CD4-positive, alpha-beta T cell (primary cell): ENCODE results near the gene LAGE3. TPM values are rescaled to one million over a fixed set of nuclear protein-coding genes. Genes with fewer than 3 reads are reported as not detected.
"Not testable (repeated sequence)": the region's sequence is repeated elsewhere in the genome, so short reads cannot be mapped to it uniquely, and the experiment has no call there.

ENCODE experiments used
- ATAC-seq: fragments of 200-7000 bp; cut with Tn5 transposase; one replicate; pipeline ENCODE4 v1.10.0; 2022; ENCODE audit warnings: mild to moderate bottlenecking; ENCODE audit not compliant: poor library complexity
- CTCF ChIA-PET: fragments of 350-600 bp; sonication (Branson Sonifier 250); formaldehyde crosslinking; loops from one replicate; lab custom pipeline; 2021; ENCODE audit warnings: antibody characterized with exemption, inconsistent platforms; lab: Charles Lee
- POLR2A ChIA-PET: fragments of 350-600 bp; sonication (Branson Sonifier 250); formaldehyde crosslinking; loops from one replicate; lab custom pipeline; 2021; ENCODE audit warnings: antibody characterized with exemption, inconsistent platforms; lab: Charles Lee
- DNase-seq, 14 experiments: peaks; one replicate each; pipeline ENCODE4 v3.0.0-alpha.2; 2013 to 2020; ENCODE audit warnings: mixed read lengths in 2 of 14
- H3K27ac ChIP-seq, 2 donors: one replicate each; pipeline versions ENCODE4 v1.5.1 to v1.7.0; 2013; ENCODE audit warnings: low read length in 2 of 2, low read depth in 1 of 2, mild to moderate bottlenecking in 1 of 2
- H3K27me3 ChIP-seq, 2 experiments: 1 replicate in 1 of 2; 2 replicates in 1 of 2; pipeline versions ENCODE4 v1.6.1 to v1.7.0; 2013; ENCODE audit warnings: low read length in 2 of 2, control low read depth in 1 of 2, mild to moderate bottlenecking in 1 of 2, moderate library complexity in 1 of 2; ENCODE audit not compliant: insufficient read depth in 2 of 2, control insufficient read depth in 1 of 2
- H3K36me3 ChIP-seq: one replicate; pipeline ENCODE4 v1.6.1; 2013; ENCODE audit warnings: low read length, control low read depth; ENCODE audit not compliant: insufficient read depth
- H3K4me1 ChIP-seq: one replicate; pipeline ENCODE4 v1.6.1; 2013; ENCODE audit warnings: low read length, control low read depth; ENCODE audit not compliant: insufficient read depth
- H3K4me3 ChIP-seq: one replicate; pipeline ENCODE4 v1.5.1; 2013; ENCODE audit warnings: mild to moderate bottlenecking, low read length, moderate library complexity
- H3K9me3 ChIP-seq, 2 experiments: 1 replicate in 1 of 2; 2 replicates in 1 of 2; pipeline versions ENCODE4 v1.6.1 to v1.7.0; 2013; ENCODE audit warnings: low read length in 2 of 2, mild to moderate bottlenecking in 2 of 2, control low read depth in 1 of 2, moderate library complexity in 1 of 2; ENCODE audit not compliant: control insufficient read depth in 1 of 2, insufficient read depth in 1 of 2
- H3K27ac Mint-ChIP-seq: one replicate; pipeline ENCODE4 v1.8.0; 2020; ENCODE audit warnings: mixed read lengths
- H3K27me3 Mint-ChIP-seq: one replicate; pipeline ENCODE4 v1.8.0; 2021; ENCODE audit warnings: mixed read lengths
- H3K36me3 Mint-ChIP-seq: one replicate; pipeline ENCODE4 v1.8.0; 2021; ENCODE audit warnings: low read depth, mixed read lengths
- H3K4me1 Mint-ChIP-seq: one replicate; pipeline ENCODE4 v1.8.0; 2021; ENCODE audit warnings: low read depth, mixed read lengths
- H3K4me3 Mint-ChIP-seq: one replicate; pipeline ENCODE4 v1.8.0; 2020; ENCODE audit warnings: mild to moderate bottlenecking, mixed read lengths
- H3K9me3 Mint-ChIP-seq: one replicate; pipeline ENCODE4 v1.8.0; 2020; ENCODE audit warnings: mixed read lengths
- CTCF ChIP-seq: fragments of 200-600 bp; IDR thresholded peaks from one replicate; pipeline ENCODE4 v1.8.0; 2022; ENCODE audit warnings: antibody characterized with exemption, mild to moderate bottlenecking
- intact Hi-C, 2 experiments: fragments of 100-400 bp; cut with DNase I in 1 of 2; cut with micrococcal nuclease in 1 of 2; formaldehyde crosslinking; loops; one replicate each; pipeline versions ENCODE4 v1.15.1 to v1.9.0; 2023 to 2025; cut with DNase I, micrococcal nuclease
- total RNA-seq, 174 experiments: library from RNA in 2 of 174; stranded (reverse) in 2 of 174; gene quantifications; one replicate each; pipeline ENCODE4 v1.2.3 and lab custom pipeline; 2021 to 2026

LAGE3 gene
- total RNA-seq, 2 experiments from 2014 or later, result 5.7 to 6.6 TPM

DNA sequence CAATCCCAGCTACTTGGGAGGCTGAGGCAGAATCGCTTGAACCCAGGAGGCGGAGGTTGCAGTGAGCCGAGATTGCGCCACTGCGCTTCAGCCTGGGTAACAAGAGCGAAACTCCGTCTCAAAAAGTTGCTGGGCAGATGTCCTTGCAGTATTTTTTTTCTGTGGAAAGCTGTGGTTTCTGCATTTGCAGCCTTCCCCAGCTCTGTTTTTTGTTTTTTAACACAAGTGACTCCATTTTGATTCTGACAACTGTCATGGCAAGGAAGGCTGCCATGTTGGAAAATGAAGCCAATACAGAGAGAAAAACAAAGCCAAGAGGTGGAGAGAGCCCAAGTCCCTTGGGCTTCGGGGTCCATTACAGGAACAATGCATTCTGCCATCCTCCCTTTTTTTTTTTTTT is 23.0 kb upstream of the LAGE3 start:
- peaks cover 5% of the 10 kb centered on the region for H3K36me3 Mint-ChIP-seq
- H3K4me1 Mint-ChIP-seq, result no peaks in the 10 kb centered on the region
- intact Hi-C loops, result no loop called here
- H3K9me3 ChIP-seq, result no peaks in the 10 kb centered on the region
- H3K36me3 ChIP-seq, result peaks cover 12% of the 10 kb centered on the region
- H3K27me3 Mint-ChIP-seq, result no peaks in the 10 kb centered on the region
- no peak overlapping the region for H3K27ac ChIP-seq
- no peak overlapping the region for H3K27ac Mint-ChIP-seq
- ChIA-PET POLR2A (interaction anchor here (1.3 kb wide), 1 partner anchor 14 kb away, joined by 3 read pairs; the partner anchor contains the start of gene FAM3A), CTCF (interaction anchor here (0.7 kb wide), 1 partner anchor 9 kb away, joined by 3 read pairs; no protein-coding TSS in a partner anchor)
- no peaks in the 10 kb centered on the region for H3K4me1 ChIP-seq
- no peak overlapping the region for H3K4me3 Mint-ChIP-seq
- no peak for TF ChIP-seq CTCF
- DNase-seq, result no peak
- no peak for ATAC-seq
- no peaks in the 10 kb centered on the region for H3K27me3 ChIP-seq
- H3K4me3 ChIP-seq, result no peak overlapping the region
- no peaks in the 10 kb centered on the region for H3K9me3 Mint-ChIP-seq

DNA sequence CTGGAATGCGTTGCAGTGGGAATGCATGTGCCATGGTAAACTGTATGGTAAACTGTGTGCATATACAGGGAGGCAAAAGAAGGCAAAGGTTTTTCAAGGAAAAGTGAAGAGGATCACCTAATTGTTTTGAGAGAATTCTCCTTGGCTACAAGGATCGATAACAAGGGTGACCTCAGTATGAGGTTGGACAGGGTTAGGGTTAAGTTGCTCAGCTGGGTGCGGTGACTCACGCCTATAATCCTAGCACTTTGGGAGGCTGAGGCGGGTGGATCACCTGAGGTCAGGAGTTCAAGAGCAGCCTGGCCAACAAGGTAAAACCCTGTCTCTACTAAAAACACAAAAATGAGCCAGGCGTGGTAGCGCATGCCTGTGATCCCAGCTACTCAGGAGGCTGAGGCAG is 22.3 kb upstream of the LAGE3 start:
- ATAC-seq, H3K27ac ChIP-seq, CTCF ChIA-PET, H3K36me3 Mint-ChIP-seq, H3K27me3 ChIP-seq, H3K9me3 Mint-ChIP-seq, H3K27ac Mint-ChIP-seq, H3K9me3 ChIP-seq, H3K4me3 Mint-ChIP-seq, intact Hi-C loops, H3K36me3 ChIP-seq, H3K4me1 ChIP-seq, H3K4me3 ChIP-seq, H3K4me1 Mint-ChIP-seq, DNase-seq, H3K27me3 Mint-ChIP-seq: not testable (repeated sequence)
- POLR2A ChIA-PET, result interaction anchor here (1.3 kb wide), 1 partner anchor 15 kb away, joined by 3 read pairs; the partner anchor contains the start of gene FAM3A

DNA sequence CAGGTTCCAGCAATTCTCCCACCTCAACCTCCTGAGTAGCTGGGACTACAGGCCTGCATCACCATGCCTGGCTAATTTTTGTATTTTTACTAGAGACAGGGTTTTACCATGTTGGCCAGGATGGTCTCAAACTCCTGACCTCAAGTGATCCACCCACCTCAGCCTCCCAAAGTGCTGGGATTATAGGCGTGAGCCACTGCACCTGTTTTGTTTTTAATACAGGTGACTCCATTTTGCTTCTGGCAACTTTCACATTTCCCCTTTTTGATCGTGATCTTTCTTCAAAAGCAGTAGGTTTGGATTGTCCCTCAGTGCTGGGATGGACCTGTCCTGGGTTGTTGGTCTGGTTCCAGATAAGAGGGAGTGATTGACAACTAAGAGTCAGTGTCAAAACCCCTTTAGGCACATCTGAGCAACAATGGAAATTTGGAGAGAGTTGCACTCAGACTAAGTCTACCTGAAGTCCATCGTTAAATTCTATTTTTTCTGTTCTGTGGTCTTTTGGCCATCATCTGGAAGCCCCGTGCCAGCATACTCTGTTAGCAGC is 17.6 kb upstream of the LAGE3 start:
- H3K4me1 Mint-ChIP-seq, H3K9me3 Mint-ChIP-seq, H3K4me3 ChIP-seq, H3K27ac ChIP-seq, H3K9me3 ChIP-seq, H3K27me3 Mint-ChIP-seq, H3K4me3 Mint-ChIP-seq, CTCF ChIA-PET, DNase-seq, H3K36me3 ChIP-seq, H3K4me1 ChIP-seq, H3K36me3 Mint-ChIP-seq, ATAC-seq, intact Hi-C loops, H3K27ac Mint-ChIP-seq, H3K27me3 ChIP-seq: not testable (repeated sequence)
- POLR2A ChIA-PET, result interaction anchor here (0.6 kb wide), 1 partner anchor 30 kb away, joined by 4 read pairs; no protein-coding TSS in a partner anchor

- DNase-seq (no peak), ATAC-seq (no peak)
- intact Hi-C loops, result no loop called here
- peaks cover 7% of the 10 kb centered on the region for H3K4me1 ChIP-seq
- CTCF ChIA-PET, result no interaction called here
- no peak overlapping the region for H3K27ac ChIP-seq
- no peaks in the 10 kb centered on the region for H3K36me3 ChIP-seq
- no peak for TF ChIP-seq CTCF
- Mint-ChIP-seq H3K27me3 (no peaks in the 10 kb centered on the region), H3K4me3 (no peak overlapping the region), H3K4me1 (peaks cover 4% of the 10 kb centered on the region), H3K36me3 (peaks cover 6% of the 10 kb centered on the region), H3K9me3 (no peaks in the 10 kb centered on the region), H3K27ac (no peak overlapping the region)
- H3K9me3 ChIP-seq, result no peaks in the 10 kb centered on the region
- no peaks in the 10 kb centered on the region for H3K27me3 ChIP-seq
- no peak overlapping the region for H3K4me3 ChIP-seq
- POLR2A ChIA-PET, result no interaction called here
Observed at GRCh38 chrX:154495472-154495922, 16.4 kb upstream of the LAGE3 start.
